Mucosa of descending colon (tissue), 3 donors: ENCODE results near the gene CAMSAP2. TPM values are rescaled to one million over a fixed set of nuclear protein-coding genes. Genes with fewer than 3 reads are reported as not detected.

Source experiments
- ATAC-seq: fragments of 200-7000 bp; cut with Tn5 transposase; one replicate; pipeline ENCODE4 v1.9.1; 2020; ENCODE audit warnings: mild to moderate bottlenecking, moderate library complexity
- DNase-seq, 3 donors: peaks; one replicate each; pipeline ENCODE4 v3.0.0-alpha.2; 2020
- H3K36me3 ChIP-seq: fragments of 200-600 bp; one replicate; pipeline ENCODE4 v1.8.0; 2021; ENCODE audit warnings: low read depth, mild to moderate bottlenecking
- H3K4me1 ChIP-seq: fragments of 200-600 bp; one replicate; pipeline ENCODE4 v1.8.0; 2021; ENCODE audit warnings: low read depth, mild to moderate bottlenecking
- H3K4me3 ChIP-seq: fragments of 200-600 bp; one replicate; pipeline ENCODE4 v1.8.0; 2021; ENCODE audit warnings: mild to moderate bottlenecking
- H3K9me3 ChIP-seq: fragments of 200-600 bp; one replicate; pipeline ENCODE4 v1.8.0; 2021; ENCODE audit warnings: mild to moderate bottlenecking
- intact Hi-C, 2 donors: fragments of 100-400 bp; cut with DNase I in 1 of 2; cut with micrococcal nuclease in 1 of 2; formaldehyde crosslinking; loops; one replicate each; pipeline versions ENCODE4 v1.11.0 to v1.11.1; 2022; cut with DNase I, micrococcal nuclease
- total RNA-seq, 3 donors: library from RNA; stranded (reverse); fragmentation: NEBNext Ultra II Directional in 2 of 3; extraction: Animal tissue kit (Norgen Biotek cat#: 25700) in 2 of 3; gene quantifications; one replicate each; pipeline versions ENCODE4 v1.2.1 to v1.2.4, GENCODE V29; 2021 to 2023
- TF ChIP-seq, protein P1 (sequence below): fragments of 200-600 bp; IDR thresholded peaks from one replicate; pipeline ENCODE4 v1.8.0; 2022; ENCODE audit warnings: antibody characterized with exemption, mild to moderate bottlenecking
- donor health status: DM: no; HTN: no; CAD: no; lungs with moderate emphysema.
- donor health status: DM: no; HTN: no; CAD: no.
- donor health status: DM: no; HTN: yes; CAD: no.

CAMSAP2 gene
- total RNA-seq, 3 donors from 2014 or later, result 5.0 to 34.0 (median 7.1) TPM

- no peak for DNase-seq
- intact Hi-C loops, result no loop called here
Measured at GRCh38 chr1:200751717-200752116, 13.0 kb downstream of the CAMSAP2 start.

DNA sequence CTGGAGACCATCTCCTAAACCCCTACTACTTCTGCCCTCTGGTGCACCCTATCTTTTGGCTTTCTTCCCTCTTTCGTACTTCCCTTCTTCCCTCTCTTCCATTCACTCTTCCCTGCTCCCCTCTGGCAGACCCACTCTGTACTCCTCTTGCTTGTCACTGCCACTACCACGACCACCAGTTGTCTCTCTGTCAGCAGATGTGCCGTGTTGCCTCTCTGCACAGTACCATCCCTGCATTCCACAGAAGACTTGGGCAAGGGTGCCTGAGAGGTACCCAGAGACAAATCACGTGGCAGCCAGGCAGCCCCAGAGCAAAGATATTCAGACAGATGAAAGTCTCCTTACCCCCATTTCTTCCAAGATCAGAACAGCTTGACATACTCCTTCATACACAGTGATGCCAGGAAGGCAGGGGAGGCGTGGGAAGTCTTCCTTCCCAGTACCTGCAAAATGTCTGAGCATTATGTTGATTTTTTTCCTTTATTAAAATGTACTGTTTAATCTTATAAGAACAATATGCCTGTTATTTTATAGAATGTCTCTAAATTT is 15.0 kb downstream of the CAMSAP2 start:
- TF ChIP-seq, protein P1, sequence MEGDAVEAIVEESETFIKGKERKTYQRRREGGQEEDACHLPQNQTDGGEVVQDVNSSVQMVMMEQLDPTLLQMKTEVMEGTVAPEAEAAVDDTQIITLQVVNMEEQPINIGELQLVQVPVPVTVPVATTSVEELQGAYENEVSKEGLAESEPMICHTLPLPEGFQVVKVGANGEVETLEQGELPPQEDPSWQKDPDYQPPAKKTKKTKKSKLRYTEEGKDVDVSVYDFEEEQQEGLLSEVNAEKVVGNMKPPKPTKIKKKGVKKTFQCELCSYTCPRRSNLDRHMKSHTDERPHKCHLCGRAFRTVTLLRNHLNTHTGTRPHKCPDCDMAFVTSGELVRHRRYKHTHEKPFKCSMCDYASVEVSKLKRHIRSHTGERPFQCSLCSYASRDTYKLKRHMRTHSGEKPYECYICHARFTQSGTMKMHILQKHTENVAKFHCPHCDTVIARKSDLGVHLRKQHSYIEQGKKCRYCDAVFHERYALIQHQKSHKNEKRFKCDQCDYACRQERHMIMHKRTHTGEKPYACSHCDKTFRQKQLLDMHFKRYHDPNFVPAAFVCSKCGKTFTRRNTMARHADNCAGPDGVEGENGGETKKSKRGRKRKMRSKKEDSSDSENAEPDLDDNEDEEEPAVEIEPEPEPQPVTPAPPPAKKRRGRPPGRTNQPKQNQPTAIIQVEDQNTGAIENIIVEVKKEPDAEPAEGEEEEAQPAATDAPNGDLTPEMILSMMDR, result no peak
- ATAC-seq (no peak), DNase-seq (no peak)
- Histone ChIP-seq H3K36me3 (no peaks in the 10 kb centered on the region), H3K9me3 (no peaks in the 10 kb centered on the region), H3K4me1 (no peaks in the 10 kb centered on the region), H3K4me3 (no peak overlapping the region)
- intact Hi-C loops, result no loop called here

More at GRCh38 chr1:200751717-200752116, 13.0 kb downstream of the CAMSAP2 start:
- TF ChIP-seq, protein P1, result no peak
- Histone ChIP-seq H3K4me1 (no peaks in the 10 kb centered on the region), H3K4me3 (no peak overlapping the region), H3K9me3 (no peaks in the 10 kb centered on the region), H3K36me3 (no peaks in the 10 kb centered on the region)
- ATAC-seq, result no peak

GRCh38 chr1:200755456-200755855 is 16.8 kb downstream of the CAMSAP2 start:
- no peaks in the 10 kb centered on the region for H3K36me3 ChIP-seq
- TF ChIP-seq, protein P1, result no peak
- no peak overlapping the region for H3K4me3 ChIP-seq
- intact Hi-C loops, result no loop called here
- ATAC-seq (no peak), DNase-seq (no peak)
- H3K9me3 ChIP-seq, result no peaks in the 10 kb centered on the region
- no peaks in the 10 kb centered on the region for H3K4me1 ChIP-seq

DNA sequence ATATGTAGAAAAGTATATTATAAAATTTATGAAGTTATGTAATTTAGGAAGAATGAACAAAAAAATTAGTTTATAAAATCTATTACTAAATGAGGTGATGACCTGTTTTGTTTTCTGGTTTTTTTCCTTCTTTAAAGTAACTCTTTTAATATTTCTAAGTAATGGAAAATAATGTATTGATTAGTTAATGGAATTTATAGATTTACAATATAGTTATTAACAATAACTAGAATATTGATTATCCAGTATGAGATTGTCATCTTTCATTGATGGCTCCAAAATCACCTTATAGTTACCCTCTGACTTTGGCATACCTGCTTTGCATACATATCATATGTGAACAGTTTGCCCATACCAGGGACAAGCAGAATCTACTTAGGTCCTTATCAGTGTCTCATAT is 23.4 kb downstream of the CAMSAP2 start:
- intact Hi-C loops, result no loop called here
- no peak for ATAC-seq
- TF ChIP-seq, protein P1, result no peak

DNA sequence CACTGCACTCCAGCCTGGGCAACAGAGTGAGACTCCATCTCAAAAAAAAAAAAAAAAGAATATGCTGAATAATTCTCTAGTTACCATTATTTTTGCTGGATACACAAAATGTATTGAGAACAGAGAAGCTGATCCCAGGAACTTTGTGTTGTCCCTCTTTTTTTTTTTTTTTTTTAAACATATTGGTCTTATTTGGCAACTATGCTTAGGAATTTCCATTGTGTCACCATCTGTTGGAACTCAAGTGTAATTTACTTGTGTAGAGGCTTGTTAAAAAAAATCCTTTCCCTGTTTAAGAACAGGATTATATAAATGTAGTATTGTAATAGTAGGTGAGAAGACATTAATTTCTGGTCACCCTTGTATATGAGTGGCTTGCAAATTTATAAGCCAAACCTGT is 28.6 kb downstream of the CAMSAP2 start:
- no peaks in the 10 kb centered on the region for H3K36me3 ChIP-seq
- ATAC-seq (no peak), DNase-seq (no peak)
- H3K4me1 ChIP-seq, result no peaks in the 10 kb centered on the region
- TF ChIP-seq, protein P1, result no peak
- intact Hi-C loops, result no loop called here
- H3K9me3 ChIP-seq, result no peaks in the 10 kb centered on the region
- no peak overlapping the region for H3K4me3 ChIP-seq

More for the DNA sequence above, 23.4 kb downstream of the CAMSAP2 start:
- H3K4me3 ChIP-seq, result no peak overlapping the region
- H3K36me3 ChIP-seq, result no peaks in the 10 kb centered on the region
- DNase-seq, result no peak
- H3K9me3 ChIP-seq, result no peaks in the 10 kb centered on the region
- no peaks in the 10 kb centered on the region for H3K4me1 ChIP-seq
